ENCODE measurements around the gene PITPNM3.

The PITPNM3 gene

DNA sequence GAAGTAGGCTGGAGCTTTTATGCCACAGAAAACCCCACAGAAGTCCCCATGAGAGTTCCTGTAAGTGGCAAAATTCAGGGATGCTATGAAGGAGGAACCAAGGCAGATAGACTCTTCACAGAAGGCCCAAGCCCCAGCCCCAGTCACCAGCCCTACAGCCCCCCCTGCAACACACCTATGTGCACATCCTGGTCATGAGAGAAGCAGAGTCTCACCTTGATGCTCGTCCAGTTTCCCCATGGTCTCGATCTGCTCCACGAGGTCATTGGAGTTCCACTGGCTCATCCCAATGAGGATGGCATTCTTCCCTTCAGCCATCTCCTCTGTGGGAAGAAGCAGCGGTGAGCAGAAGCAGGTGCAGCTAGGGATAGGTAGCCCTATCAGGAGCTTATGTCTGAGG lies 31.2 kb downstream of the PITPNM3 start:
- DNase-seq: no peak

DNA sequence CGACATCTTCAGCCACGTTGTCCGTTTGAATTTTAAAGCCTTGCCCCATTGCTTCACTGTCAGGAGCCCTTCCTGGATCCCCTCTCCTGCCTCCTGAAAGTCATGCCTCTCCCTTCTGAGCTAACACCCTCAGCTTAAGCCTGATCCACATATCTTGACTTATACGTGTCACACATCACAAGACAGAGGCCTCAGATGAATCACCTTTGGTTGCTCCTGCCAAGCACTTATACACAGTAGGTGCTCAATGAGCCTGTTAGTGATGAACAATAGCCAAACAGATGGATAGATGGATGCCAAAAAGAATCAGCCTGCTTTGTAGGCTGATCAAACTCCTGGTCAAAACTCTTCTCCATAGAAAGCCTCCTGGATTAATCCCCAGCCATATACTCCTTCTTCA lies 31.8 kb downstream of the PITPNM3 start:
- no peak for DNase-seq

DNA sequence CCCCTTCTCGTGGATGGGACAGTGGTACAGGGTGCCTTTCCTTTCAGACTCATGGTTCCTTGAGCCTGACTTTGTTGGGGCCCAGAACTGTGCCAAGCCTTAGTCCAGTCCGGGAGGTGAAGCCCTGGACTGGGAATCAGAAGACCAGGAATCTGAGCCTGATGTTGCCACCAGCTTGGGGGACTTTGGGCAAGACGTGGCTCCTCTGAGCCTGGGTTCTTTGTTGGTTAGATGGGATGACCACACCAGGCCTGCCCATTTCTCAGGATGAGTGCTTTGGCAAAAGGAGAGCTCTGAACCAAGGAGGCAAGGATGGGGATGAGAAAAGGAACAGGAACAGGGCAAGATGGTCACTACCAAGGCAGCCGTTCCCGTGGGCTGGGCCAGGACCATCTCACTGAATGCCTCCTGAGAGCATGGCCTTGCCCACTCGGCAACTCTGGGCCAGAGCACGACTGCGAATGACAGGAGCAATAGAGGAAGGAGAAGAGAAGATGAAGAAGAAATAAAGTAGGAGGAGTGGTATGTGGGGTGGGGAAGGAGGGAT lies 32.5 kb downstream of the PITPNM3 start:
- DNase-seq: no peak

DNA sequence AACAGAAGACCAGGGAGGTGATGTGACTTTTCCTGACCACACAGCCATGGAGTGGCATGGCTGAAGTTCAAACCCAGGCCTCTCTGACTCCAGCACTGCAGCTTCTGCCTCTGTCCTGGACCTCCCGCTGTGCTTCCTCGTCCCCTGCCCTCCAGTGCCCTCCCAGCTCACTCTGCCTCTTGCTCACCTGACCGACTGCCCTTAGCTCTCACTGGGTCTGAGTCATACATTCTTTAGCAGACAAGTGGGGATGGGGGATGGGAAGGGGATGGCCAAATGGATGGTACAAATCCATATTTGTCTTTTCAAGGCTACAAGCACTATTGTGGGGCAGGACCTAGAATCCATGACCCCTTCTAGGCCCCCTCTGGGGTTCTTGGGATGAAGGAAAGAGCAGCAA lies 33.0 kb downstream of the PITPNM3 start:
- no peak for DNase-seq

DNA sequence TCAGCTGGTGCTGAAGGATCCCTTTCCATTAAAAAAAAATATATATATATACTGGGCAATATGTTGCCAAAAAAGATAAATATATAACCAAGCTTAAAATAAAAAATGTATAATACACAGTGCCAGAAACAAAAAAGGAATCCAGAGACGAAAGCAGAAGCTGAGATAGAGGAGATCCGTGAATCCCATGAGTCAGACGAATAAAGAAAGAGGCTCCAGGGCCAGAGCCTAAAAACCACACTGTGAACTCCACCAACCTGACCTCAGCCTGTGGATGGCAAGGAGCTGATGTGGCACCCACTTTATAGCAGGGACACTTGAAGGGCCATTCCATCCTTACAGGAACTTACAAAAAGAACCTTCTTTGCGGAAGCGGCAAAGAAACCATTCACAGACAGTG lies 34.8 kb downstream of the PITPNM3 start:
- no peak for DNase-seq

DNA sequence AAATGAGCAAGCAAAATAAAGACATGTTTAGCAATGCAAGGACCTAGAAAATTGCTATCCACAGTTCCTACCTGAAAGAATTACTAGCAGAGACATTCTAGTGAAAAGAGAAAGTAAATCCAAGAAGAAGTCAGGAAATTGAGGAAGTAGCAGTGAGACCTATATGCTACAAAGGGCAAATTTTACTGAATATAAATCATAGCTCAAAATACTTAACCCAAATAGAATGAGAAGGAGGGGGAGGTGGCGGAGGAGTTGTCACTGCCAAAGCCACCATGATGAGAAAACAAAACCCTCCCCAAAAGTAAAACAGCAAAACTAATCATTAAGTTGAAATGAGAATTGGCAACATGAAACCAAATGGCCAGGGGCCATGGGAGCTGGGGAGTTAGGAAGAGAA lies 39.3 kb downstream of the PITPNM3 start:
- DNase-seq: no peak

DNA sequence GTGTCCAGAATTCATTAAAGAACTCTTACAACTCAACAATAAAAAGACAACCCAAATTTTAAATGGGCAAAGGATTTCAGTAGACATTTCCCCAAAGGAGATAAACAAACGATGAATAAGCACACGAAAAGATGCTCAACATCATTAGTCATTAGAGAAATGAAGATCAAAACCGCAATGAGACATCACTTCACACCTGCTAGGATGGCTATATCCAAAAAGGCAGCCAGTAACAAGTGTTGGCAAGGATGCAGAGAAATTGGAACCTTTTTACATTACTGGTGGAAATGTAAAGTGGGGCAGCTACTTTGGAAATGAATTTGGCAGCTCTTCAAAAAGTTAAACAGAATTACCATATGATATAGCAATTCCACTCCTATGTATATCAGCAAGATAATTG lies 42.0 kb downstream of the PITPNM3 start:
- no peak for DNase-seq

DNA sequence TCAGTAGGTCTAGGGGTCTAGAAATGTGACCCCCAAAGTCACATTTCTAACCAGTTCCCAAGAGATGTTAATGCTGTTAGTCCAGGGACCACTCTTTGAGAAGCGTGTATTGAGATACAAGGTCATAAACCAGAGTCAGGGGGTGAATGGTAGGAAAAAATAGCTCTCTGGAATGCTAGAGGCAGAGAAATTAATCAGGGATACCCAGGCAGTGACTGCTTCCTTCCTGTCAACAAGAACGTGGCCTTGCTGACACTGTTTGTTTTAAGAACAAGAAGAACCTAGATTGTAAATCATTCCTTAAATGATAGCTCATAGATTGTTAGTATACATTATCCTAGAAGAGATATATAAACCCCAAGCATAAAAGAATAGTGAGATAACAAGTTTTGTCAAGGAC lies 43.8 kb downstream of the PITPNM3 start:
- DNase-seq: no peak

DNA sequence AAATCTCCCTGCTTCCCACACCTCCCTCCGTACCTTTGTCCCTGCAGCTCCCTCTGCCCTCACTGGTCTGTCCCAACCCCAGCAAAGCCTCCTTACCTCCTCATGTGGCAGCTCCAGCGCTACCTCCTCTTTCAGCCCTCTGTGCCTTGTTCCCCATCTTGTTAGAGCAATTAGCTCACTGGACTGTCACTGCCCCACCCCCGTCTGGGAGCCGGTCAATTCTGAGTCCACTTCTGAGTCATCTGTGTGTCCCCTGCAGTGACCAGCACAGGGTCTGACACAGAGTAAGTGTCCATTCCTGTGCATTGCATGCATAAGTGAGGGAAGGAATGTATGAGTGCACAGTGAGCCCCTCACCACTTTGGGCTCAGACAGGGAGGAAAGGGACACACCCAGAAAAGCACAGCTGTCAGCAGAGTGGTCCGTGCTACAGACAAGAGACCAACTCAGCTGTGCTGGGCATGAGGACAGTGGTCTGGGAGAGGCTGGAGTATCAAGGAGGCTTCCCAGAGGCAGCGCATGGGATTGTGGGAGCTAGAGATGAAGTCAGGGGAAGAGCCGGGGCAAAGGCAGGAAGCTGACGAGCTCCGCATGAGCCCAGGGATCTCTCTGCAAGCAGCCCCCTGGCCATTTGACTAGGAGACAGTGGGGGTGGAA lies 45.9 kb downstream of the PITPNM3 start:
- no peak for DNase-seq

DNA sequence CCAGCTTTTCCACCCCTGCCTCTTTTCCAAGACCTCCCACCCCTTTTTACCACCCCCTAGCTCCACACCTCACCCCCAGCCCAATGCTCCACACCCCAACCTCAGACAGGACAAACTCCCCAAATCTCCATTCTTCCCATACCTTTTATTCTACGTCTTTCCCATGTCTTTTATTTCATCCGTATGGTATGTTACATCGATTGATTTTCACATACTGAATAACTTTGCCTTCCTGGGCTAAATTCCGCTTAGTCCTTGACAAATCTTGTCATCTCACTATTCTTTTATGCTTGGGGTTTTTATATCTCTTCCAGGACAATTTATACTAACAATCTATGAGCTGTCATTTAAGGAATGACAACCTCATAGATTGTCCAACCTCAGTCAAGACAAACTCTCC lies 46.4 kb downstream of the PITPNM3 start:
- no peak for DNase-seq

DNA sequence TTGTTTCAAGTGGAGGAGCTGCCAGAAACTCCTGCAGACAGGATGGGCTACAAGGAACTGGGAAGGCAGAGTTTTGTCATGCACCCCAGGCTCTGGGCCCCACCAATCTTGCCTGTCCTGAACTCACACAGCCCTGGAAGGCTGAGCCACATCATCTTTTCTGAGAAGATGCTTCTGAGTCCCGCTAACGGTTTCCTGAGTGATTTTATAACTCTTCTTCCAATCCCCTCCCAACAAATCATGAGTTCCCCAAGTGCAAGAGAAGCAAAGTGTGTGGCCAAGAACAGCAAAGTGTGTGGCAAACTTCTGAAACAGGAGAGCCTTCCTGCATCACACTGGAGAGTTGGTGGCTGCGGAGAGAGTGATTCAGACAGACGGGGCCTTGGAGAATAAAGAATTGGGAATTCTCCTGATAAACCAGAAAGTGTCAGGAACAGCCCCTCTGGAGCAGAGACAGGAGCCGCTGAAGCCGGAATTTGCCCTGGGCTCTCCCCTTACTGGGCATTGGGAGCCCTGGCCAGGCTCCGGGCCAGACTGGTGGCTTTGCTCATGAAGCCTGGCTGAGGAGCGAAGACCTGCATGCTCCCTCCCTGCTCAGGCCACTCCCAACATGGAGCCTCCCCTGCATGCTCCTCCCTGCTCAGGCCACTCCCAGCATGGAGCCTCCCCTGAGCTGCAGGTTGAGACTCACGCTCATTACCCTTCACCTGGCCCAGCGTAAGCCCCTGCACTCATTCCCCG lies 47.2 kb downstream of the PITPNM3 start:
- no peak for DNase-seq

DNA sequence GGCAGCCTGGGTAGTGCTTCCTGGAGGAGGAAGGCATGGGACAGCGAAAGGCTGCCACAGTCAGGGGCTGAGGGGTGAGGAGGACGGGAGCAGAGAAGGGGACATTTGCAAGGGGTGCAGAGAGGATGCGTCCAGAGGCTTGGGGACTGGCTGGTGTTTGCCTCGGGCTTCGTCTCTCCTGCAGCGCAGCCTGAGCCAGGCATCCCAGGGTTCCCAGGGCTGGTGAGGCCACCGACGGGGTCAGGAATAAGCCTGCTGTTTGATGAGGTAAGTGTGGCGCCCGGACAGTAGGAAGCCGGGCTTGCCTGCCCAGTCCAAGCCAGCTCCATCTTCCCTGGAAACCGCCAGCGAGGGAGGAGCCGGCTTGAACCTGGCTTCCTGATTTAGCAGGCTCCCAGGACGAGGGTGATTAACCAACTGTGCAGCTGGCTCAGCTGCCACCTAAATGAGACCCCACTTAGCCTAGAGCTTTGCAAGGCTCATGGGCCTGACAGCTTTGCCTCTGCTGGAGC lies 47.8 kb downstream of the PITPNM3 start:
- no peak for DNase-seq

DNA sequence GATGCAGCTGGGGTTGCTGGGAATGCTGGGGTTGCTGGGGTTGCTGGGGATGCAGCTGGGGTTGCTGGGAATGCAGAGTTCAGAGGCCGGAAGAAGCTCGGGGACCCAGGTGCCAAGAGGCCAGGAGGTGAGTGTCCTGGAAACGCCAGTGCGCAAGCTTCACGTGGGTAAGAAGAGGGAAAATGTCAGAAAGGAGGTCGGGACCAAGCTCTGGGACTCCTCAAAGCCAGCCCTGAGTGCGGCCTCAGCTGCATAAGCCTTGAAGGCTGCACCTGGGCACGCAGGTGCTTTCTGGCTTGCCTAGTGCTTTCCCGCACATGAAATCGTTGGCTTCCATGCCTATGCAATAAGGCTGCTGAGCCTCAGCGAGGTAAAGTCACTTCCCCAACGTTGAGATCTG lies 48.3 kb downstream of the PITPNM3 start:
- DNase-seq: no peak

DNA sequence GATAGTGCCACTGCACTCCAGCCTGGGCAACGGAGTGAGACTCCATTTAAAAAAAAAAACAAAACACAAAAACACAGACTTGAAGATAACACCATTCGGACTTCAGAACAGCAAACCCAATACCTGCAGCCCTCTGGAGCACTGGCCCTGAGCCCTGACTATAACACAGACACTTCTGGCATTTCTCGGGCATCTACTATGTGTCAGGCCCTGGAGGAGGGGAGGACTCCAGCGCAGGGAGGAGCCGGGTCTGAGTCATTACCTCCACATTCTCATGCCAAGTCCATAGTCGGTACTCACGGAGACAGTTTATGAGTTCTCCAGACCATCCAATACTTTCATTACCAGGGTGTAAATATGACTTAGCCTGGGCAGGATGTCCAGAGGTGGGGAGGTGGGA lies 48.8 kb downstream of the PITPNM3 start:
- DNase-seq: no peak

DNA sequence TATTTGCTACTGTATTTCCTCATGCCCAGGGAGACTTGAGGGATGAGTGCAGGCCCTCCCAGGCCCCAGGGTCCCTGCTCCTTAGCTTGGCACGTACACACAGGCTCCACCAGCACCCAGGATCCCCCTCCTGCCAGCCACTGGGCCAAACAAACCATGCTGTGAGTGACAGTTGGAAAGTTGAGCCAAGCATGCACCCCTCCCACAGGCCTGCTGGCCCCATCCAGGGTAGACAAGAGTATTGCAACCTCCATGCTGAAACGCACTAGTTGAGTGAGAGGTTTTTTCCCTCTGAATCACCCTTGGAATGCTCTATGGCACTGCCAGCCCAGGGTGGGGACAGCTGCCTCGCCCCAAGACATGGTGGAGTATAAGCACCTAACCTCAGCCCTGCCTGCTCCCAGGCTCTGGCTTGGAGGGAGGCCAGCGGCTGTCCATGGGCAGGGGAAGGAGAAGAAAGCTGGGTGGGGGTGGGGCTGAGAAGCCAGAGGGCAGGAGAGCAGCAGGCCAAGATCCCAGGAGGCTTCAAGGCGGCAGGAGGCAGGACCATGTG lies 49.6 kb downstream of the PITPNM3 start:
- DNase-seq: no peak

DNA sequence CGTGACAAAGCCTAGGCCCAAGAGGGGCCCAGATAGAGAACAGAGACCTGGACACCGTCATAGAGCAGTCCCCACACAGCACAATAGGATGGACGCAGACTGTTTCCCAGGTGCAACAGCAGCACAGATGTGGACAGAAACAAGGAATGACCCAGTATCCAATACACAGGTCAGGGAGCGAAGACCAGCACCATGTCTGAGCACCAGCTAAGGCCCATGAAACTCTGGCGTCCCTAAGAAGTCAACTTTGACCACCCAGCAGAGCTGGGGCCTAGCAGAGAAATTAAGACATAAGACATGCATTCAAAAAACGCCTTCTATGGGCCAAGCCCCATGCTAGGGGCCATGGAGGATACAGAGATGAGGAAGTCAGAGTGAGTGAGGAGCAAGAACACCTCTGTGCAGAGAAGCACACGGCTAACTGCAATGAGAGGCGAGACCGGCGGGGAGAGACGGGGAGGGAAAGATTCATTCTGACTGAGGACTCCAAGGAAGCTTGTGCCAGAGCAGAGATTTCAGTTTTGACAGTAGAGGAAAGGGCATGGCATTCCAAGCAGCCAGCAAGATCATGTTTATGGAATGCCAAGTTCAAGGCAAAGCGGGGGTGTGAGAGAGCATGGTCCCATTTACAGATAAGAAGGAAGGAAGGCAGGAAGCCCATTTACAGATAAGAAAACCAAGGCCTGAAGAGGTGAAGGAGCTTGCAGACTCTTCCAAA lies 50.8 kb downstream of the PITPNM3 start:
- no peak for DNase-seq

DNA sequence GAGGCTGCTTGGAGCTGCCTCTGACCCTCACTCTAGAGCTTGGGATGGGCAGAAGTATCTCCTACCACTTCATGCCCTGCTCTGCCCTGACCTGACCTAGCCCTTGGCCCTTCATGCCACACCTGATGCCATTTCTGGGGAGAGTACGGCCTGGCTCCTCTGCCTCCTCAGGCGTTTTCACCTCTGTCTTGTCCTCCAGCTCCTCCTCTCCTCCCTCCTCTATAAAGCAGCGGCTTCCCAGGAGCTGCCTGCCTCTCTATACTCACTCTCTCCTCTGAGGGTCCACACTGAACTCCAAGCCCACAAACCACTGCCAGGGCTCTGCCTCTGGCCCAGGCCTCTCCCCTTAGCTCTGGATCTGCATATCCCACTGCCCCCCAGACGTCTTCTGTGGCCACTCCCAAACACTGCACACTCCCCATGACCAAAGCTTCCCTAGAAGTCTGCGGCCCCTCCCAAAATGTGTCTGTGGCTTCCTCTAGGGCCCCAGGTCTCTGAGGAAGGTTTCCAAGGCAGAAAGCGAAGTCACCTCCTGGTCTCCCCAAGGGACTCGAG lies 52.6 kb downstream of the PITPNM3 start:
- no peak for DNase-seq

DNA sequence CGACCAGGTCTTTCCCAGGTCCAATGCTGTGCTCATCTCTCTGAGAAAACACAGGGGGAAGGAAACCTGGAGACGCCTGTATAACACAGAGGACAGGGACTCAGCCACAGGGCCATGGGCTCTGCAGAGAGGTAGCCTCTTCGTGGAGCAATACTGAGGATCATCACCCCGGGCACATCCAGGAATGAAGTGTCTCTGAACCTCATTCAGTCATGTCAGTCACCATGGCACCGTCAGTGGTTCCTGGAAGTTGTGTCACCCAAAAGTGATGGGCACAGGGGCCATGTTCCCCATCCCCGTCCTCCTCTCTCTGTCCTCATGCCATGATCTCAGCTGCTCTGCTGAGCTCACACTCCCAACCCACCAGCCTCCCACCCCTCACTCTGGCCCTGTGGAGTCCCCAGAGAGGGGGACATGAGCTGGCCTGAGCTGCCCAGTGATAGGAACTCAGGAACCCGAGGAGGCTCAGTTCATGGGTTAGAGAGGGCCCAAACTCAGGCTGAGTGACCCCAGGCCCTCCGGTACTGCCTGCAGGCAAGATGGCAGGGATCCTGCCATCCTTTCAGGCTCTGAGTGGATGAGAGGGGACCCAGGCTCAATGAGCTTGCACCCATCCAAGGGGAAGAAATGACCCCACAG lies 53.4 kb downstream of the PITPNM3 start:
- DNase-seq: no peak

DNA sequence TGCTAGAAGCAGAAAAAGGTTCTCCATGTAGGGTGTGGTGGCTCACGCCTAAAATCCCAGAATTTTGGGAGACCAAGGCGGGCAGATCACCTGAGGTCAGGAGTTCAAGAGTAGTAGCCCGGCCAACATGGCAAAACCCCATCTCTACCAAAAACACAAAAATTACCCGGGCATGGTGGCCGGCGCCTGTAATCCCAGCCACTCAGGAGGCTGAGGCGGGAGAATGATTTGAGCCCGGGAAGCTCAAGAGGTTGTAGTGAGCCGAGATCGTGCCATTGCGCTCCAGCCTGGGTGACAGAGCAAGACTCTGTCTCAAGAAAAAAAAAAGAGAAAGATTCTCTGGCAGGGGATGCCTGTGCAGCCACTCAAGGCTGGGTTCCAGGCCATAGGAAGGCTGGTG lies 54.2 kb downstream of the PITPNM3 start:
- DNase-seq: no peak

DNA sequence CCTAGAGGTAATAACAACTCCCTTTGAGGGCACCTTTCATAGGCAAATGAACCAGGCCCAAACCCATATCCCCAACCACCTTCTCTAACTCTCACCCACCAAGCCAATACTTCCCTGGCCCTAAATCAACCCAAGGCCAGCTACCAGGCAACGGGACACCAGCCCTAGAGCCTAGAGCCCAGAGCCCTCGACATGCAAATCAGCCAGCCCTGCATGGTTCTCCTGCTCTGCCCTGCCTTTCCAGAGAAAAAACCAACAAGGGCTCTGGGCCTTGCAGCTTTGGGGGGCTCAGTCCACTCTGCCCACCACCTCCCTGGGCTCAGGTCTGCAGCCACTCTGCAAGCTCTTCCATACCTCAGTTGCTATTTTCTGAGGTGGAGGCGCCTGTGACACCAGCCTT lies 55.0 kb downstream of the PITPNM3 start:
- no peak for DNase-seq

DNA sequence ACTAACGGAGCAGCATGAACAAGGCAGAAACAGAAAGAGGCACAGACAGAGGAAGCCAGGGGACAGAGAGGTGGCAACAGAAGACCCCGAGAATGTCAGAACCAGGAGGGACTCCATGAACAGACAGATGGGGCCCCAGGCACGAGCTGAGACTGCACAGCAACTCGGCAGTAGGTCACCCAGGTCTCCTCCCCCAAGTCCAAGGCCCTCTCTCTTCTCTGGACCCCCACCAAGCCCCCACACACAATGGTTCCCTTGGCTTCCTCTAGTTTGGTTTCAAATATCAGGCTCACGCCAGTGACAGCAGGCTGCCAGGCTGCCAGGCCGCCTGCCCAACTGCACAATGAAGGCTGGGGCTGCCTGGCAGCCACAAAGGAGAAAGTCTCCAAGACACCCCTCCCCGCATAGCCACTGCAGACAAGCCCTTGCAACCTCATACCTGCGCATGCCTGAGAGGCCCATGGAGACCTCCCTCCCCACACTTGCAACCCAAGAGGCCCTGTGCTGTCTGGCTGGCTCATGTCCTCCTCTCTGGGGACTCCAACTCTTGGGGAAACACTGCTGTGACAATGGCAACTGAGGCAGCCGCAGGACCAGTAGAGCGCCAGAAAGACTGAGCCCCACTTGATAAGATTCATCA lies 57.3 kb downstream of the PITPNM3 start:
- no peak for DNase-seq

DNA sequence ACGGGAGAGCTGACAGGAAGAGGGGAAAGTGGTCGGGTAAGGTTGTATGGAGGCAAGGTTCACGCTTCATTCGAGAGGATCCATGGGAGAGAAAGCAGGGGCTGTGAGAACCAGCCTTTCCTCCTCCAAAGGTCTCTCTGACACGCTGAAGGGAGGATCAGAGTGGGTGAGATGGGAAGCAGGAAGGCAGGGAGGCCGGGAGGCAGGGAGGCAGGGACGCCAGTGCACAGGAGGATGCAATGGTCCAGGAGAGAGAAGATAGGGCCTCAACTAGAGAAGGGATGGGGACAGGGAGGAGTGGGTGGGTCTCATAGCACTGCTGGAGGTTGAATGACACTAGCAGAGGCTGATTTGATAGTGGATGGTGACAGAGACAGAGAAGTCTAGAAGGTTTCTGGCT lies 58.0 kb downstream of the PITPNM3 start:
- DNase-seq: no peak

All from NCI-H1417 treated with DMSO at 0.1 percent for 48 hours (cell line).